Measurements from ENCODE around the gene PIM3.
"Not testable (repeated sequence)": the region's sequence is repeated elsewhere in the genome, so short reads cannot be mapped to it uniquely, and the experiment has no call there.

PIM3 gene

DNA sequence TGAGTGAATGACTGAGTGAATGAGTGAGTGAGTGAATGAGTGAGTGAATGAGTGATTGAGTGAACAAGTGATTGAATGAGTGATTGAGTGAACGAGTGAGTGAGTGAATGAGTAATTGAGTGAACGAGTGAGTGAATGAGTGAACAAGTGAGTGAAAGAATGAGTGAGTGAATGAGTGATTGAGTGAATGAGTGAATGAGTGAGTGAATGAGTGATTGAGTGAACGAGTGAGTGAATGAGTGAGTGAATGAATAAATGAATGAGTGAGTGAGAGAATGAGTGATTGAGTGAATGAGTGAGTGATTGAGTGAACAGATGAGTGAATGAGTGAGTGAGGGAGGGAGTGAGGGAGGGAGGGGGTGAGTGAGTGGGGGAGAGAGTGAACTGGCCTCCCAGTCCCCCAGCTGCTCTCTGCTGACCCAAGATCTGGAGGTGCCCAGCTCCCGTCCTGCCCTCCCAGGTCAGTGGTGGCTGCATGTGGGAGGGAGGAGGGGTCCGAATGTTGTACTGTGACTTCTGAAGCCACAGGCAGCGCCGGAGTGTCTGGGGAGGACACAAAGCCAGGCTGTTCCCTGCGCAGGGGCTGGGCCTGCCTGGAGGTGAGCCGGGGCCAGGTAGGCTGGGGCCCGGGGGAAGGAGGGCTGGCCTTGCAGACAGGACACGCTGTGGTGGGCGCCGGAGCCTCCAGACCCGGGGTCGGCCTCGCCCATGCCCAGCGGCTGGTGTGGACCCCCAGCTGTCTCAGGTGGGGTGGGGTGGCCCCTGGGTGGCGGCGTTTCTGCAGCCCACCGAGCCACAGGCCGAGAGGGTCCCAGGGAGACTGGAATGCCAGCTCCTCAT is 17.8 kb upstream of the PIM3 start:
- no peak for DNase-seq (ENCODE audit: low read depth in 2 of 3, low spot score in 2 of 3)

DNA sequence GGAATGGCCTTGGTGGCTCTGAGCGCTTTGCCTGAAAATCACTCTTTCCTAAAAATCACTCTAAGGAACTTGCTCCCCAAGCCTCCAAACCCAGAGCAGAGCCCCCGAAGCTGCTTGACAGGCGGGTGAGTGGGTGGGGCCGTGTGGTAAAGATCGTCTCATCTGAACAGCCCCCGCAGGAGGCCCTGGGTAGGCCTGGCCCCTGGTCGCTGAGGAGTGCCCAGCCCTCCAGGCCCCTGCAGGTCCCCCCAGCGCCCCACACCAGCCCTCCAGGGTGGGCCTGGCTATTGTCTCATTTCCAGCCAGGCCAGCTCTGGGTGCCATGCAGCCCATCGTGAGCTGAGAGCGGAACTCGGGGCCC is 17.2 kb upstream of the PIM3 start:
- DNase-seq (ENCODE audit: low read depth in 2 of 3, low spot score in 2 of 3) = no peak

- no peak for DNase-seq (ENCODE audit: low read depth in 2 of 3, low spot score in 2 of 3)
These were observed 16.7 kb upstream of the PIM3 start for GRCh38 chr22:49943771-49944398.

DNA sequence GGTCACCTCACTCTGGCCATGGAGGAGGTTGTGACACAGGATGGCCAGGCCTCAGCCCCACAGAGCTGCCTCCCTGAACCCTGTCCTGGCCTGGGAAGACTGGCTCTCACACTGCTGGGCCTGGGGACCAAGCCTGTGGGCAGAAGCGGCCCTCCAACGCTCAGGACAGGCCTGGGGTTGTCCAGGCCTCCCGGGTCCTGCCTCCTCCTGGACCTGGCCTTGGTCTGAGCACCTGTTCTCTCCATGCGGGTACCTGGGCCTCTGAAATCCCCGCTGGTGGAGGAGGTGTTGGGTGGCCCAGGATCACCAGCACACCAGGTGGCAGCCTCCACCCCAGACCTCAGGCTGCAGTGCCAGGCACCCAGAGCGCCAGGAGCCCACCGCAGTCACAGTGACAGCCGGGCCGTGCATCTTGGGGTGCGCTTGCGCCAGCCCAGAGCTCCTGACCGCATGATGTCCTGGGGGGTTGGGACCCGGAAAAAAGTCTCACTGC is 16.1 kb upstream of the PIM3 start:
- no peak for DNase-seq (ENCODE audit: low read depth in 2 of 3, low spot score in 2 of 3)

- not testable (repeated sequence) for DNase-seq (ENCODE audit: low read depth in 2 of 3, low spot score in 2 of 3)
These were observed 15.4 kb upstream of the PIM3 start for GRCh38 chr22:49945042-49945794.

DNA sequence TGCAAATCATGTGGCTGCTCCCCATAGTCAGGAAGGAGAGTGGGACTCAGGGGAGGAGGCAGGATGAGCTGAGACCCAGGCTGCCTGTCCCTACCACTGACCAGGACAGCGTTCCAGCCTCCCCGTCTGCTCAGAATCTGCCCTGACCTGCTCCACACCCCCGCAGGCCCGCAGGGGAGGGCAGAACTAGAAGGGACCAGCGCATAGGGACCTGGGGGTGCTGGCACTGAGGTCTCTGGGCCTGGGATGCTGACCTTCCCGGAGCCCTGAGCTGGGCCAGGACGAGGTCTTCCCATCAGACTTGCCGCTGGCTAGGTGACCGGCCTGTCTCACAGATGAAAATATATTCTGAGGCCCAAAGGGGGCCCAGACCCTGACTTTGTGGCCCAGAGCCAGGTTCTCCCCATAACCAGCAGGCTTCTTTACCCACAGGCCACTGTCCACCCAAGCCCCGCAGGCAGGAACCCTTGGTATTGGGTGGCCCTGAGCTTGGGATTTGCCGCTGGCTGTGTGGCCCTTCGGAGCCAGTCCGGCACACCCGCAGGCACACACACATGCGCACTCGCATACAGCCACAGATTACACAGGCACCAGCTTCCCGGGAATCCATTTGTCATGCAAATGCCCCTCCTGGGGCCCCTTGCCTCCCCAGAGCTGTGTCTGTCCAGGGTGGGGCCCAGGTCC is 13.8 kb upstream of the PIM3 start:
- DNase-seq (ENCODE audit: low read depth in 2 of 3, low spot score in 2 of 3) = no peak

- no peak for DNase-seq (ENCODE audit: low read depth in 2 of 3, low spot score in 2 of 3)
These were observed 13.3 kb upstream of the PIM3 start for GRCh38 chr22:49947296-49947622.

DNA sequence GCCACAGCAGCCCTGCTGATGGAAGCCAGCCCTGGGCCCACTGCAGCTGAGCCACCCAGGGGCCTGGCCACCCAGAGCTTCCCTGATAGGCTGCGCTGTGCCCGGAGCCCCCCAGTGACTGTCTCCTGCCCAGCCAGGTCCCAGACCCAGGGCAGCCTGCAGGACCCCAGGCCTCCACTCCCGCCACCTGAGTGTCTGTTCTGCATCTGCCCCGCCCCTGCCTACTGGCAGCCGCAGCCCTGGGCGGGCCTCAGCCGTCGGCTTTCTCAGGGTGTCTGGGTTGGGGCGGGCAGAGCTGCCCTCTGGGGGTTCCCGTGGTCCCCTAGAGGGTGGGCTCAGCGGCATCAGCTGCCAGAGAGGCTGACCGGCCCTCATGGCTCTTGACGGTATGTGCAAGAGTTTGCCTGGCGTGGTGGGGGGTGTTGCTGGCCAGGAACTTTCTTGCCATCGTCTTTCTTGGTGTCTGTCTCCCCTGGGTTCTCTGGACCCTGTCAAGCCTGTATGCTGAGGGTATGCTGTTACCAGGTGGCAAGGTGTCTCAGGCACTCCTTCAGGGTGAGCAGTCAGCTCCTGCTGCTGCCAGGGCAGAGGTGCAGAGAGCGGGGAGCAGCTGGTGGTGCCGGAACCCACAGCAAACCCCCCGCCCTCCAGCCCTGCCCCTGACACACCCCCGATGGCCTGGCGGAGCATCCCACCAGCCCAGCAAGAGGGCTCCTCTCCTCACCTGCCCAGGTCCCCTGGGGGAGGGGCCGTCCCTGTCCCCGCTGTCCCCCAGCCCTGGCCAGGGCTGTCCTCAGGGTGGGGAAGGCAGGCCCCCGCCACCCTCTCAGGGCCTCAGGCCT is 12.2 kb upstream of the PIM3 start:
- no peak for DNase-seq (ENCODE audit: low read depth in 2 of 3, low spot score in 2 of 3)

- DNase-seq (ENCODE audit: low read depth in 2 of 3, low spot score in 2 of 3) = no peak
These were observed 11.3 kb upstream of the PIM3 start for GRCh38 chr22:49948958-49949913.

GRCh38 chr22:49949914-49950292 is 10.7 kb upstream of the PIM3 start:
- no peak for DNase-seq (ENCODE audit: low read depth in 2 of 3, low spot score in 2 of 3)

- no peak for DNase-seq (ENCODE audit: low read depth in 2 of 3, low spot score in 2 of 3)
These were observed 10.1 kb upstream of the PIM3 start for GRCh38 chr22:49950396-49950994.

DNA sequence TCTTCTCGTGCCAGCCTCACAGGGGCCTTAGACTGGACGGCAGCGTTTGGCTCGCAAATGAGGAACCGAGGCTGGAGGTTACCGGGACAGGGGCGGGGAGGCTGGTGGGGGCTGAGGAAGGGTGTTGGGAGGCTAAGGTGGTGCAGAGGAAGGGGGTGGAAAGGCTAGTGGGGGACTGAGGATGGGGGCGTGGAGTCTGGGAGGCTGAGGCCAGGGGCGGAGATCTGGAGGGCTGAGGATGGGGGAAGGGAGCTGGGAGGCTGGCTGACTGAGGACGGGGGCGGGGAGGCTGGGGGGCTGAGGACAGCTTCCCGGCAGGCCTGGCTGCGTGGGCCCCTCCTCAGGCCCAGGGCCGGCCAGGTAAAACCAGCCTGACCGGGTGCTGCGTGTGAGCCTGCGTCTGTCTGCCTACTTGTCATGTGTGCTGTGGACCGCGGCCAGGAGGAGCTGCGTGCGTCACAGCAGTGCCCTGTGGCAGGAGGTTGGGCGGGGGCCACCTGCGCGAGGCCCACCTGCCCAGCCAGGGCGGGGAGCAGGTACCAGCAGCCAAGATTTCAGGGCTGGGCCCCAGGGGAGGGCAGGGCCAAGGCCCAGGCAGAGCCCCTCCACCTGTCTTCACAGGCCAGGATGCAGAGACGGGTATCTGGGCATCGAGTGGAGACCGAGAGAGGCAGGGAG is 9.4 kb upstream of the PIM3 start:
- DNase-seq (ENCODE audit: low read depth in 2 of 3, low spot score in 2 of 3) = peak in 2 of 3 experiments; percentile 74 to 80

DNA sequence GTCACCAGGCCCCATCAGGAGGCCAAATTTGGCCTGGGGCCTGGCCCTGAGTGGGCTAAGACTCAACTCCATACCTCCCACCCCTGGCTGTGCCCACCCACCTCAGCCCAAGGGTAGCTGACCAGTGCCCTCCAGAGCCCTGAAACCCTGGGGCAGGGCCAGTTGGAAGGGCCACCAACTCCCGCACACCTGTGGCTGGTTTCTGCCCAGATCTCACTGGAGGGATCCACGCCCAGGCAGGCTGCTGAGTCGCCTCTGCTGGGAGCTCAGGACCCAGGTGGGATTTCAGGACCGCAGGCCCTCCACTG is 8.9 kb upstream of the PIM3 start:
- no peak for DNase-seq (ENCODE audit: low read depth in 2 of 3, low spot score in 2 of 3)

GRCh38 chr22:49951986-49952896 is 8.3 kb upstream of the PIM3 start:
- DNase-seq (ENCODE audit: low read depth in 2 of 3, low spot score in 2 of 3) = no peak

DNA sequence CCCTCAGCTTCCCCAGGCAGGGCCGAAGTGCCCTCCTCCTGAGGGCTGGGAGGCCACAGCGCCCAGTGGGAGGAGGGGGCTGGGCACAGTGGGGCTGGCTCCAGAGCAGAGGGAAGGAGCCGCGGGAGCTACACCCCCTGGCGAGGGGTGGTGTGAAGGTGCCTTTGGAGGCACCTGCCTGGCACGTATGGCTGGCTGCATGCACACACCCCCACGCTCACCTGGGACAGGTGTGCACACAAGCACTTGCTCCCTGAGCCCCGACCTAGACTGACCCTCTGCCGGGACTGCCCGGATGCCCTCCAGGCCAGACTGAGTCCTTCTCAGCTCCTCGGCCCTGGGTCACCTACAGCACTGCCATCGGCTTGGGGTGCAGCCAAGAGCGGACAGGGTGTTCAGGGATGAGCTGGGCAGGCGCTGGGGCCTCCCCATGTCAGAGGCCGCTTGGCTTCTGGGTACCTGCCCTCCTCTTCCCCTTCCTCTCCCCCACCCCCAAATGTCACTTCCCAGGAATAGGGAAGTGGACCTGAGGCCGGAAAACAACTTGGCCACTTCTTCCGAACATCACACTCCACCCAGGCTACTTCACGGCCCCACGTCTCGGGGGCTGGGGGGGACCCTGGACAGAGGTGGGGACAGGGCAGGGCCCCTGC is 7.4 kb upstream of the PIM3 start:
- no peak for DNase-seq (ENCODE audit: low read depth in 2 of 3, low spot score in 2 of 3)

GRCh38 chr22:49953680-49954344 is 6.8 kb upstream of the PIM3 start:
- no peak for DNase-seq (ENCODE audit: low read depth in 2 of 3, low spot score in 2 of 3)

- DNase-seq (ENCODE audit: low read depth in 2 of 3, low spot score in 2 of 3) = no peak
These were observed 6.2 kb upstream of the PIM3 start for GRCh38 chr22:49954354-49954753.
